Small intestine (tissue), 7 donors: ENCODE results near the gene LHPP. TPM values are rescaled to one million over a fixed set of nuclear protein-coding genes. Genes with fewer than 3 reads are reported as not detected.

ENCODE experiments used
- DNase-seq, 2 donors: peaks; one replicate each; pipeline versions ENCODE4 v3.0.0 to v3.0.0-alpha.2; 2013
- FAIRE-seq: peaks from 2 replicates; lab custom pipeline; 2012; peaks lifted over from hg19 to GRCh38; lab: Jason Lieb, UNC
- H3K27ac ChIP-seq, 3 donors: one replicate each; pipeline ENCODE4 v1.5.1; 2013; ENCODE audit warnings: low read length in 2 of 3, mild to moderate bottlenecking in 2 of 3, control low read depth in 1 of 3, inconsistent platforms in 1 of 3, low read depth in 1 of 3, moderate library complexity in 1 of 3
- H3K27me3 ChIP-seq, 3 donors: one replicate each; pipeline ENCODE4 v1.6.1; 2013; ENCODE audit warnings: low read length in 3 of 3, inconsistent platforms in 1 of 3; ENCODE audit not compliant: control insufficient read depth in 3 of 3, insufficient read depth in 3 of 3
- H3K36me3 ChIP-seq, 3 donors: one replicate each; pipeline ENCODE4 v1.6.1; 2013; ENCODE audit warnings: low read length in 3 of 3, inconsistent platforms in 1 of 3, low read depth in 1 of 3, mild to moderate bottlenecking in 1 of 3, moderate library complexity in 1 of 3; ENCODE audit not compliant: control insufficient read depth in 3 of 3, insufficient read depth in 2 of 3
- H3K4me1 ChIP-seq, 3 donors: one replicate each; pipeline ENCODE4 v1.6.1; 2013; ENCODE audit warnings: low read length in 2 of 3, inconsistent platforms in 1 of 3, low read depth in 1 of 3, mild to moderate bottlenecking in 1 of 3, moderate library complexity in 1 of 3; ENCODE audit not compliant: control insufficient read depth in 3 of 3, insufficient read depth in 2 of 3
- H3K4me3 ChIP-seq, 3 donors: one replicate each; pipeline ENCODE4 v1.5.1; 2013; ENCODE audit warnings: low read length in 3 of 3, control low read depth in 1 of 3, inconsistent platforms in 1 of 3, low read depth in 1 of 3, mild to moderate bottlenecking in 1 of 3, moderate library complexity in 1 of 3
- H3K9me3 ChIP-seq, 2 donors: one replicate each; pipeline ENCODE4 v1.6.1; 2013; ENCODE audit warnings: low read depth in 1 of 2, low read length in 1 of 2; ENCODE audit not compliant: control insufficient read depth in 2 of 2, insufficient read depth in 1 of 2
- WGBS, 3 donors: extraction: QIAGEN DNeasy Blood & Tissue Kit; methylation state at CpG; one replicate each; pipeline ENCODE4 v1.1.7; 2013; 5-methylcytosine and 5-hydroxymethylcytosine counted together
- polyA plus RNA-seq, 4 donors: library from polyadenylated mRNA; stranded (reverse) in 3 of 4; unstranded in 1 of 4; fragments of 200-250 nt in 3 of 4; fragments of 120-200 nt in 1 of 4; gene quantifications; one replicate each; pipeline versions ENCODE4 v1.2.1 to v1.2.3, GENCODE V29; 2013
- donor health status: healthy with polysubstance abuse.
- donor health status: control.
- donor health status: control.
- donor health status: Bipolar disorder and iron deficiency.
- donor health status: healthy.

The LHPP gene
- polyA plus RNA-seq, 4 donors: 17.2 to 47.7 (median 35.0) TPM

GRCh38 chr10:124510759-124511158, 49.1 kb downstream of the LHPP start:
- FAIRE-seq (no peak), DNase-seq (no peak)
- H3K27ac ChIP-seq: no peak overlapping the region
- 88 to 95% (median 91%) methylated on average over 10 of the region's 10 CpGs for WGBS, 3 donors
- H3K36me3 ChIP-seq: peaks cover 0 to 24% (median 0%) of the 10 kb centered on the region in 3 donors
- H3K4me1 ChIP-seq: no peaks in the 10 kb centered on the region
- no peaks in the 10 kb centered on the region for H3K9me3 ChIP-seq
- H3K27me3 ChIP-seq: no peaks in the 10 kb centered on the region
- H3K4me3 ChIP-seq: no peak overlapping the region

DNA sequence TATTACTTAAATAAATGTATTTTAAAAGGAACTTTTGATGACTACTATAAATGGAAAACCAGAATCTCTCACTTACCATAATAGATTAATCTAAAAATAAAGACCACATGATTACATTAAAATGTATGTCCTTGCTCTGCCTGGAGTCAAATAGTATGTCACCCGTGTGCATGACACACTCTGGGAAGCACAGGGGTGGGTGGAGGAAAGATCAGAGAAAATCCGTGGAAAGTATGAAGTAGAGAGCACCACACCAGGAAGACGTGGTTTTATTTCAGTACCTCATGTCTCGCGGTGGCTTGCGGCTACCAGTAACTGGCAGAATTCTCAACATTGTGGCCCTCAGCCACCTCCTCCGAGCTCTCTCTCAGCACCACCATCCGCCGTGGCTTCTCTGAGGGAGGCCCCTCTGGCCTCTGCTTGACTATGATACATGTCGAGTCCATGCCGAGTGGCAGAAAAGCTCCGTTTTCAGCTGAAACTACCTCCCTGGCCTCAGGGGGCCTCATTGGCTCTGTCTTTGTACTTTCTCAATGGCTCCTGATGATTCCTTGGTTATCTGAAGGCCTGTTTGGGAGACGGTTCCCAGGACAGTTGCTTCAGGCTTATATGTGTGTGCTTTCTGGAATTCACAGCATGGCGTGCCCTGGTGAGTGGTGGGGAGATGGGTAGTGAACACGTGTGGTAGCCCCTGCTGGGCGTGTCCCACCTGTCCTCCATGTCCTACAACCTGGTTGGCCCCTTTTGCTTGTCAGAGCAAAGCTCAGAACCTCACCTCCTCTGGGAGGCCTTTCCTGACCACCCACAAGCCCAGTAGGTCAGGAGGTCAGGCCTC, 49.8 kb downstream of the LHPP start:
- DNase-seq: no peak
- Histone ChIP-seq H3K9me3 (no peaks in the 10 kb centered on the region), H3K27ac (no peak overlapping the region), H3K36me3 (peaks cover 0 to 27% (median 0%) of the 10 kb centered on the region in 3 donors), H3K27me3 (no peaks in the 10 kb centered on the region), H3K4me3 (no peak overlapping the region), H3K4me1 (no peaks in the 10 kb centered on the region)
- 85 to 92% (median 90%) methylated on average over 16 of the region's 16 CpGs for WGBS, 3 donors
- no peak for FAIRE-seq

GRCh38 chr10:124512040-124512428, 50.4 kb downstream of the LHPP start:
- H3K4me3 ChIP-seq: no peak overlapping the region
- WGBS, 3 donors: 85 to 96% (median 87%) methylated on average over 8 of the region's 8 CpGs
- no peak for FAIRE-seq
- H3K36me3 ChIP-seq: peaks cover 0 to 28% (median 0%) of the 10 kb centered on the region in 3 donors
- no peak for DNase-seq
- no peak overlapping the region for H3K27ac ChIP-seq
- H3K27me3 ChIP-seq: no peaks in the 10 kb centered on the region
- no peaks in the 10 kb centered on the region for H3K9me3 ChIP-seq
- no peaks in the 10 kb centered on the region for H3K4me1 ChIP-seq

DNA sequence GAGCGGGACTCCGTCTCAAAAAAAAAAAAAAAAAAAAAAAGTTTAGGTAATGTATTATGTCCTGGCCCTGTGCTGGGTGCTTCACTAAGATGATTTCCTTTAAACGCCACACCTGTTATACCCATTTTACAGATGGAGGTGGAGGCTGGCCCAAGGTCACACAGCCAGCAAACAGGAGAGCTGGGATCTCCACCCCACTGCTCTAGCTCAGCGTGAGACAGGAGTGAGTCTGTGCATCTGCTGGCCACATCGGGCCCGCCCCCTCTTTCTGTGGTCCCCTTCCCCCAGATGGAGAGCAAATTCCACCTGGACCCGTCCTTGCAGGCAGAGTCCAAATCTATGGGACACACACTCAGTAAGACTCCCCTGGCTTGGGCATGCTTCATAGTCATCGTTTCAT, 51.0 kb downstream of the LHPP start:
- no peaks in the 10 kb centered on the region for H3K4me1 ChIP-seq
- no peak overlapping the region for H3K27ac ChIP-seq
- H3K36me3 ChIP-seq: peaks cover 0 to 34% (median 0%) of the 10 kb centered on the region in 3 donors
- no peak for FAIRE-seq
- DNase-seq: no peak
- WGBS, 3 donors: 92 to 96% (median 94%) methylated on average over 6 of the region's 8 CpGs
- H3K9me3 ChIP-seq: no peaks in the 10 kb centered on the region
- H3K4me3 ChIP-seq: no peak overlapping the region
- H3K27me3 ChIP-seq: no peaks in the 10 kb centered on the region

GRCh38 chr10:124515244-124515970, 53.8 kb downstream of the LHPP start:
- Histone ChIP-seq H3K27ac (no peak overlapping the region), H3K36me3 (peaks cover 0 to 40% (median 2%) of the 10 kb centered on the region in 3 donors), H3K4me1 (no peaks in the 10 kb centered on the region), H3K9me3 (no peaks in the 10 kb centered on the region), H3K4me3 (no peak overlapping the region), H3K27me3 (no peaks in the 10 kb centered on the region)
- DNase-seq: no peak
- no peak for FAIRE-seq
- WGBS, 3 donors: 87 to 94% (median 87%) methylated on average over 13 of the region's 13 CpGs

DNA sequence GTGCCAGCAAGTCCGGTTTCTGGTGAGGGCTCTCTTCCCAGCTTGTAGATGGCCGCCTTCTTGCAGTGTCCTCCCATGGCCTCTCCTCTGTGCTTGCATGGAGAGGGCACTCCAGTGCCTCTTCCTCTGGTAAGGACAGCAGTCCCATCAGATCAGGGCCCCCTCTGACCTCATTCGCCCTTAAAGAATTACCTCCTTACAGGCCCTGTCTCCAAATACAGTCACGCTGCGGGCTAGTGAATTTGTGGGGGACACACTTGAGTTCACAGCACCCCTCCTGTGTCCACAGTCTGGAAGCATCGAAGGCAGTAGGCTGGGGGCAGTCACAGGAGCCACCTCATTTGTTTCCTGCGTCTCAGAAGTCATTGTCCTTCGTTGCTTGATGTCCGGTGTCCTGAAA, 54.6 kb downstream of the LHPP start:
- Histone ChIP-seq H3K4me1 (no peaks in the 10 kb centered on the region), H3K27me3 (no peaks in the 10 kb centered on the region), H3K4me3 (no peak overlapping the region), H3K27ac (no peak overlapping the region), H3K9me3 (no peaks in the 10 kb centered on the region), H3K36me3 (peaks cover 0 to 40% (median 2%) of the 10 kb centered on the region in 3 donors)
- no peak for DNase-seq
- 92 to 95% (median 92%) methylated on average over 9 of the region's 9 CpGs for WGBS, 3 donors
- no peak for FAIRE-seq

GRCh38 chr10:124516746-124517397, 55.2 kb downstream of the LHPP start:
- Histone ChIP-seq H3K27me3 (no peaks in the 10 kb centered on the region), H3K27ac (no peak overlapping the region), H3K9me3 (no peaks in the 10 kb centered on the region), H3K4me1 (no peaks in the 10 kb centered on the region), H3K36me3 (peaks cover 0 to 40% (median 2%) of the 10 kb centered on the region in 3 donors), H3K4me3 (no peak overlapping the region)
- 87 to 92% (median 90%) methylated on average over 21 of the region's 21 CpGs for WGBS, 3 donors
- FAIRE-seq: no peak
- no peak for DNase-seq

GRCh38 chr10:124517461-124517860, 55.8 kb downstream of the LHPP start:
- 79 to 97% (median 92%) methylated on average over 6 of the region's 6 CpGs for WGBS, 3 donors
- Histone ChIP-seq H3K4me3 (no peak overlapping the region), H3K27me3 (no peaks in the 10 kb centered on the region), H3K9me3 (no peaks in the 10 kb centered on the region), H3K27ac (no peak overlapping the region), H3K4me1 (peaks cover 0 to 2% (median 2%) of the 10 kb centered on the region in 3 donors), H3K36me3 (peaks cover 0 to 40% (median 2%) of the 10 kb centered on the region in 3 donors)
- no peak for DNase-seq
- no peak for FAIRE-seq
